Measurements from ENCODE around the gene ETV3.
"Not testable (repeated sequence)": the region's sequence is repeated elsewhere in the genome, so short reads cannot be mapped to it uniquely, and the experiment has no call there.

The ETV3 gene

GRCh38 chr1:157138220-157139051, at the start of gene ETV3:
ETV3 (minus strand) TSS chr1:157138395; CDS start chr1:157136352, 2,043 bp downstream.
- Histone ChIP-seq H3K4me1 (peaks cover 0 to 30% (median 22%) of the 10 kb centered on the region in 4 donors), H3K4me3 (peak within 1 kb of the TSS; percentile 93 to 97), H3K9me3 (no peaks in the 10 kb centered on the region), H3K27ac (peak within 1 kb of the TSS; percentile 94 to 98), H3K27me3 (no peaks in the 10 kb centered on the region), H3K36me3 (peaks cover 24 to 28% (median 26%) of the 10 kb centered on the region in 3 donors)
- intact Hi-C loops (cut with DNase I; ENCODE audit: low total_unique reads): no loop called here
- peak; percentile 88 to 93 for DNase-seq
- no peak for TF ChIP-seq CTCF (IDR thresholded peaks at IDR 0.05)

GRCh38 chr1:157186281-157186992, 48.2 kb upstream of the ETV3 start:
- Histone ChIP-seq H3K4me1 (no peaks in the 10 kb centered on the region), H3K9me3 (no peaks in the 10 kb centered on the region), H3K27me3 (peaks cover 0 to 12% of the 10 kb centered on the region in 2 donors), H3K36me3 (no peaks in the 10 kb centered on the region), H3K27ac (no peak overlapping the region), H3K4me3 (no peak overlapping the region)
- intact Hi-C loops (cut with DNase I; ENCODE audit: low total_unique reads): loop anchor here (10.0 kb wide), 1 partner anchor 298 kb away; no protein-coding TSS in a partner anchor
- TF ChIP-seq CTCF (IDR thresholded peaks at IDR 0.05): no peak
- DNase-seq: no peak

GRCh38 chr1:157183870-157184269, 45.7 kb upstream of the ETV3 start:
- TF ChIP-seq CTCF (IDR thresholded peaks at IDR 0.05): no peak
- Histone ChIP-seq H3K36me3 (no peaks in the 10 kb centered on the region), H3K9me3 (no peaks in the 10 kb centered on the region), H3K27ac (no peak overlapping the region), H3K4me3 (no peak overlapping the region), H3K4me1 (no peaks in the 10 kb centered on the region), H3K27me3 (peaks cover 0 to 3% of the 10 kb centered on the region in 2 donors)
- intact Hi-C loops (cut with DNase I; ENCODE audit: low total_unique reads): loop anchor here (10.0 kb wide), 1 partner anchor 301 kb away; no protein-coding TSS in a partner anchor
- no peak for DNase-seq

GRCh38 chr1:157182371-157182770, 44.2 kb upstream of the ETV3 start:
- DNase-seq, H3K4me3 ChIP-seq, H3K4me1 ChIP-seq, H3K9me3 ChIP-seq, H3K27ac ChIP-seq, H3K27me3 ChIP-seq, H3K36me3 ChIP-seq: not testable (repeated sequence)
- intact Hi-C loops (cut with DNase I; ENCODE audit: low total_unique reads): loop anchor here (10.0 kb wide), 1 partner anchor 302 kb away; no protein-coding TSS in a partner anchor

- DNase-seq: peak in 1 of 2 donors; percentile 27
- no peaks in the 10 kb centered on the region for H3K36me3 ChIP-seq
- H3K27me3 ChIP-seq: peaks cover 0 to 5% of the 10 kb centered on the region in 2 donors
- TF ChIP-seq CTCF (IDR thresholded peaks at IDR 0.05): no peak
- intact Hi-C loops (cut with DNase I; ENCODE audit: low total_unique reads): loop anchor here (10.0 kb wide), 1 partner anchor 303 kb away; no protein-coding TSS in a partner anchor
- no peak overlapping the region for H3K4me3 ChIP-seq
- H3K27ac ChIP-seq: no peak overlapping the region
- H3K4me1 ChIP-seq: no peaks in the 10 kb centered on the region
- H3K9me3 ChIP-seq: no peaks in the 10 kb centered on the region
Measured at GRCh38 chr1:157181790-157182189, 43.6 kb upstream of the ETV3 start.
